Measurements from ENCODE around the gene ARMC12. TPM values are rescaled to one million over a fixed set of nuclear protein-coding genes. Genes with fewer than 3 reads are reported as not detected.

ARMC12 gene
- total and polyA plus RNA-seq, 2 experiments from 2014 or later = 0.90 to 0.94 TPM

DNA sequence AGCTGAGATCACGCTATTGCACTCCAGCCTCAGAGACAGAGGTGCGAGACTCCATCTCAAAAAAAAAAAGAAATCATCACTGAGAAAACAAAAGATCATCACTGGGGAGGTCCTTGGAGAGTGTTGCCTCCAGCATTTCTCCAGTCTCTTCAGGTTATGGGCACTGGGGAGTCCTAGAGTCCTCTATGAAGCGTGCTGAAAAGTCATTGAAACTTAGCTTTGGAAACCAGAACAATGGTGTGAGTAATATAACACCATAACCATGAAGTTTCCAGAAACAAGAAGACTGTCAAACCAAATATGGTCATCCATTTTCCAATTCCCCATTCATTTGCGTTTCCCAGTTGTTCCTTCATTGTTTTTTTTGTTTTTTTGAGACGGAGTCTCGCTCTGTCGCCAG, 13.7 kb downstream of the ARMC12 start:
- H3K27ac ChIP-seq (ENCODE audit: low read depth) = no peak overlapping the region
- no peaks in the 10 kb centered on the region for H3K9me2 ChIP-seq (ENCODE audit: insufficient read depth)
- H3K36me3 ChIP-seq (ENCODE audit: insufficient read depth) = no peaks in the 10 kb centered on the region
- no peak overlapping the region for H3K4me3 Mint-ChIP-seq
- no peaks in the 10 kb centered on the region; the same call in 1 of the 2 replicates for H3F3A ChIP-seq (replicated peaks; ENCODE audit: low read depth)
- H3K4me2 ChIP-seq = no peak overlapping the region
- no peaks in the 10 kb centered on the region for H3K79me2 ChIP-seq (replicated peaks; ENCODE audit: insufficient read depth)
- peaks cover 3% of the 10 kb centered on the region; the same call in 2 of the 3 replicates for H3K9me3 Mint-ChIP-seq
- H3K27ac Mint-ChIP-seq = no peak overlapping the region
- H2AFZ ChIP-seq = peak overlapping the region; percentile 10; the same call in 1 of the 2 replicates
- TF ChIP-seq EZH2phosphoT487 (IDR thresholded peaks at IDR 0.05; ENCODE audit: unreplicated experiment) = no peak
- no peak for TF ChIP-seq ZNF114 (CRISPR knock-in tag; IDR thresholded peaks at IDR 0.05)
- TF ChIP-seq STAT1 (IDR thresholded peaks at IDR 0.05; ENCODE audit: unreplicated experiment) = no peak
- TF ChIP-seq, protein P1, sequence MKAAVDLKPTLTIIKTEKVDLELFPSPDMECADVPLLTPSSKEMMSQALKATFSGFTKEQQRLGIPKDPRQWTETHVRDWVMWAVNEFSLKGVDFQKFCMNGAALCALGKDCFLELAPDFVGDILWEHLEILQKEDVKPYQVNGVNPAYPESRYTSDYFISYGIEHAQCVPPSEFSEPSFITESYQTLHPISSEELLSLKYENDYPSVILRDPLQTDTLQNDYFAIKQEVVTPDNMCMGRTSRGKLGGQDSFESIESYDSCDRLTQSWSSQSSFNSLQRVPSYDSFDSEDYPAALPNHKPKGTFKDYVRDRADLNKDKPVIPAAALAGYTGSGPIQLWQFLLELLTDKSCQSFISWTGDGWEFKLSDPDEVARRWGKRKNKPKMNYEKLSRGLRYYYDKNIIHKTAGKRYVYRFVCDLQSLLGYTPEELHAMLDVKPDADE (IDR thresholded peaks at IDR 0.05) = no peak
- no peak for TF ChIP-seq CREB1 (CRISPR knock-in tag; IDR thresholded peaks at IDR 0.05; ENCODE audit: low read depth)
- TF ChIP-seq EZH2 (IDR thresholded peaks at IDR 0.05; ENCODE audit: low read depth, unreplicated experiment) = no peak
- no peak for TF ChIP-seq NANOG (IDR thresholded peaks at IDR 0.05; ENCODE audit: borderline replicate concordance)
- TF ChIP-seq, protein P2, sequence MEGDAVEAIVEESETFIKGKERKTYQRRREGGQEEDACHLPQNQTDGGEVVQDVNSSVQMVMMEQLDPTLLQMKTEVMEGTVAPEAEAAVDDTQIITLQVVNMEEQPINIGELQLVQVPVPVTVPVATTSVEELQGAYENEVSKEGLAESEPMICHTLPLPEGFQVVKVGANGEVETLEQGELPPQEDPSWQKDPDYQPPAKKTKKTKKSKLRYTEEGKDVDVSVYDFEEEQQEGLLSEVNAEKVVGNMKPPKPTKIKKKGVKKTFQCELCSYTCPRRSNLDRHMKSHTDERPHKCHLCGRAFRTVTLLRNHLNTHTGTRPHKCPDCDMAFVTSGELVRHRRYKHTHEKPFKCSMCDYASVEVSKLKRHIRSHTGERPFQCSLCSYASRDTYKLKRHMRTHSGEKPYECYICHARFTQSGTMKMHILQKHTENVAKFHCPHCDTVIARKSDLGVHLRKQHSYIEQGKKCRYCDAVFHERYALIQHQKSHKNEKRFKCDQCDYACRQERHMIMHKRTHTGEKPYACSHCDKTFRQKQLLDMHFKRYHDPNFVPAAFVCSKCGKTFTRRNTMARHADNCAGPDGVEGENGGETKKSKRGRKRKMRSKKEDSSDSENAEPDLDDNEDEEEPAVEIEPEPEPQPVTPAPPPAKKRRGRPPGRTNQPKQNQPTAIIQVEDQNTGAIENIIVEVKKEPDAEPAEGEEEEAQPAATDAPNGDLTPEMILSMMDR (conservative IDR thresholded peaks at IDR 0.05; ENCODE audit: low read depth in 2 of 2) = no peak
- TF ChIP-seq, protein P3, sequence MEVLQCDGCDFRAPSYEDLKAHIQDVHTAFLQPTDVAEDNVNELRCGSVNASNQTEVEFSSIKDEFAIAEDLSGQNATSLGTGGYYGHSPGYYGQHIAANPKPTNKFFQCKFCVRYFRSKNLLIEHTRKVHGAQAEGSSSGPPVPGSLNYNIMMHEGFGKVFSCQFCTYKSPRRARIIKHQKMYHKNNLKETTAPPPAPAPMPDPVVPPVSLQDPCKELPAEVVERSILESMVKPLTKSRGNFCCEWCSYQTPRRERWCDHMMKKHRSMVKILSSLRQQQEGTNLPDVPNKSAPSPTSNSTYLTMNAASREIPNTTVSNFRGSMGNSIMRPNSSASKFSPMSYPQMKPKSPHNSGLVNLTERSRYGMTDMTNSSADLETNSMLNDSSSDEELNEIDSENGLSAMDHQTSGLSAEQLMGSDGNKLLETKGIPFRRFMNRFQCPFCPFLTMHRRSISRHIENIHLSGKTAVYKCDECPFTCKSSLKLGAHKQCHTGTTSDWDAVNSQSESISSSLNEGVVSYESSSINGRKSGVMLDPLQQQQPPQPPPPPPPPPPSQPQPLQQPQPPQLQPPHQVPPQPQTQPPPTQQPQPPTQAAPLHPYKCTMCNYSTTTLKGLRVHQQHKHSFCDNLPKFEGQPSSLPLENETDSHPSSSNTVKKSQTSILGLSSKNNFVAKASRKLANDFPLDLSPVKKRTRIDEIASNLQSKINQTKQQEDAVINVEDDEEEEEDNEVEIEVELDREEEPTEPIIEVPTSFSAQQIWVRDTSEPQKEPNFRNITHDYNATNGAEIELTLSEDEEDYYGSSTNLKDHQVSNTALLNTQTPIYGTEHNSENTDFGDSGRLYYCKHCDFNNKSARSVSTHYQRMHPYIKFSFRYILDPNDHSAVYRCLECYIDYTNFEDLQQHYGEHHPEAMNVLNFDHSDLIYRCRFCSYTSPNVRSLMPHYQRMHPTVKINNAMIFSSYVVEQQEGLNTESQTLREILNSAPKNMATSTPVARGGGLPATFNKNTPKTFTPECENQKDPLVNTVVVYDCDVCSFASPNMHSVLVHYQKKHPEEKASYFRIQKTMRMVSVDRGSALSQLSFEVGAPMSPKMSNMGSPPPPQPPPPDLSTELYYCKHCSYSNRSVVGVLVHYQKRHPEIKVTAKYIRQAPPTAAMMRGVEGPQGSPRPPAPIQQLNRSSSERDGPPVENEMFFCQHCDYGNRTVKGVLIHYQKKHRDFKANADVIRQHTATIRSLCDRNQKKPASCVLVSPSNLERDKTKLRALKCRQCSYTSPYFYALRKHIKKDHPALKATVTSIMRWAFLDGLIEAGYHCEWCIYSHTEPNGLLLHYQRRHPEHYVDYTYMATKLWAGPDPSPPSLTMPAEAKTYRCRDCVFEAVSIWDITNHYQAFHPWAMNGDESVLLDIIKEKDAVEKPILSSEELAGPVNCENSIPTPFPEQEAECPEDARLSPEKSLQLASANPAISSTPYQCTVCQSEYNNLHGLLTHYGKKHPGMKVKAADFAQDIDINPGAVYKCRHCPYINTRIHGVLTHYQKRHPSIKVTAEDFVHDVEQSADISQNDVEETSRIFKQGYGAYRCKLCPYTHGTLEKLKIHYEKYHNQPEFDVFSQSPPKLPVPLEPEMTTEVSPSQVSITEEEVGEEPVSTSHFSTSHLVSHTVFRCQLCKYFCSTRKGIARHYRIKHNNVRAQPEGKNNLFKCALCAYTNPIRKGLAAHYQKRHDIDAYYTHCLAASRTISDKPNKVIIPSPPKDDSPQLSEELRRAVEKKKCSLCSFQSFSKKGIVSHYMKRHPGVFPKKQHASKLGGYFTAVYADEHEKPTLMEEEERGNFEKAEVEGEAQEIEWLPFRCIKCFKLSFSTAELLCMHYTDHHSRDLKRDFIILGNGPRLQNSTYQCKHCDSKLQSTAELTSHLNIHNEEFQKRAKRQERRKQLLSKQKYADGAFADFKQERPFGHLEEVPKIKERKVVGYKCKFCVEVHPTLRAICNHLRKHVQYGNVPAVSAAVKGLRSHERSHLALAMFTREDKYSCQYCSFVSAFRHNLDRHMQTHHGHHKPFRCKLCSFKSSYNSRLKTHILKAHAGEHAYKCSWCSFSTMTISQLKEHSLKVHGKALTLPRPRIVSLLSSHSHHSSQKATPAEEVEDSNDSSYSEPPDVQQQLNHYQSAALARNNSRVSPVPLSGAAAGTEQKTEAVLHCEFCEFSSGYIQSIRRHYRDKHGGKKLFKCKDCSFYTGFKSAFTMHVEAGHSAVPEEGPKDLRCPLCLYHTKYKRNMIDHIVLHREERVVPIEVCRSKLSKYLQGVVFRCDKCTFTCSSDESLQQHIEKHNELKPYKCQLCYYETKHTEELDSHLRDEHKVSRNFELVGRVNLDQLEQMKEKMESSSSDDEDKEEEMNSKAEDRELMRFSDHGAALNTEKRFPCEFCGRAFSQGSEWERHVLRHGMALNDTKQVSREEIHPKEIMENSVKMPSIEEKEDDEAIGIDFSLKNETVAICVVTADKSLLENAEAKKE (CRISPR knock-in tag; IDR thresholded peaks at IDR 0.05) = no peak
- no peak for TF ChIP-seq ZNF331 (CRISPR knock-in tag; IDR thresholded peaks at IDR 0.05; ENCODE audit: low read depth)
- no peak for TF ChIP-seq POLR2AphosphoS5 (IDR thresholded peaks at IDR 0.05; ENCODE audit: low read depth)
- TF ChIP-seq, protein P4, sequence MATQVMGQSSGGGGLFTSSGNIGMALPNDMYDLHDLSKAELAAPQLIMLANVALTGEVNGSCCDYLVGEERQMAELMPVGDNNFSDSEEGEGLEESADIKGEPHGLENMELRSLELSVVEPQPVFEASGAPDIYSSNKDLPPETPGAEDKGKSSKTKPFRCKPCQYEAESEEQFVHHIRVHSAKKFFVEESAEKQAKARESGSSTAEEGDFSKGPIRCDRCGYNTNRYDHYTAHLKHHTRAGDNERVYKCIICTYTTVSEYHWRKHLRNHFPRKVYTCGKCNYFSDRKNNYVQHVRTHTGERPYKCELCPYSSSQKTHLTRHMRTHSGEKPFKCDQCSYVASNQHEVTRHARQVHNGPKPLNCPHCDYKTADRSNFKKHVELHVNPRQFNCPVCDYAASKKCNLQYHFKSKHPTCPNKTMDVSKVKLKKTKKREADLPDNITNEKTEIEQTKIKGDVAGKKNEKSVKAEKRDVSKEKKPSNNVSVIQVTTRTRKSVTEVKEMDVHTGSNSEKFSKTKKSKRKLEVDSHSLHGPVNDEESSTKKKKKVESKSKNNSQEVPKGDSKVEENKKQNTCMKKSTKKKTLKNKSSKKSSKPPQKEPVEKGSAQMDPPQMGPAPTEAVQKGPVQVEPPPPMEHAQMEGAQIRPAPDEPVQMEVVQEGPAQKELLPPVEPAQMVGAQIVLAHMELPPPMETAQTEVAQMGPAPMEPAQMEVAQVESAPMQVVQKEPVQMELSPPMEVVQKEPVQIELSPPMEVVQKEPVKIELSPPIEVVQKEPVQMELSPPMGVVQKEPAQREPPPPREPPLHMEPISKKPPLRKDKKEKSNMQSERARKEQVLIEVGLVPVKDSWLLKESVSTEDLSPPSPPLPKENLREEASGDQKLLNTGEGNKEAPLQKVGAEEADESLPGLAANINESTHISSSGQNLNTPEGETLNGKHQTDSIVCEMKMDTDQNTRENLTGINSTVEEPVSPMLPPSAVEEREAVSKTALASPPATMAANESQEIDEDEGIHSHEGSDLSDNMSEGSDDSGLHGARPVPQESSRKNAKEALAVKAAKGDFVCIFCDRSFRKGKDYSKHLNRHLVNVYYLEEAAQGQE (IDR thresholded peaks at IDR 0.05; ENCODE audit: unreplicated experiment) = no peak
- TF ChIP-seq JUNB (IDR thresholded peaks at IDR 0.05; ENCODE audit: unreplicated experiment) = no peak
- no peaks in the 10 kb centered on the region for H3K27me3 ChIP-seq (ENCODE audit: insufficient read depth)
- H3K36me3 Mint-ChIP-seq (ENCODE audit: low read depth) = no peaks in the 10 kb centered on the region
- H3K4me1 Mint-ChIP-seq = peaks cover 16% of the 10 kb centered on the region
- H3K4me3 ChIP-seq = no peak overlapping the region
- ATAC-seq (no peak), DNase-seq (ENCODE audit: low spot score) (no peak)
- peaks cover 11% of the 10 kb centered on the region for H3K27me3 Mint-ChIP-seq (ENCODE audit: insufficient read depth, low read depth, poor library complexity)
- H4K20me1 ChIP-seq (replicated peaks; ENCODE audit: insufficient read depth) = no peaks in the 10 kb centered on the region
- peaks cover 13% of the 10 kb centered on the region for H3K4me1 ChIP-seq (ENCODE audit: insufficient read depth)
